Endodermal cell (in vitro differentiated cells): ENCODE results near the gene PTPRE. TPM values are rescaled to one million over a fixed set of nuclear protein-coding genes. Genes with fewer than 3 reads are reported as not detected.
A peak's percentile ranks its signal among the peaks of the same experiment; 100 is the strongest.

Source experiments
- DNase-seq: peaks from one replicate; pipeline ENCODE4 v3.0.0-alpha.2; 2017
- H3K27ac ChIP-seq: 2 replicates; pipeline ENCODE4 v1.5.1; 2013; ENCODE audit warnings: mild to moderate bottlenecking, low read depth, low read length, moderate library complexity
- H3K27me3 ChIP-seq: 2 replicates; pipeline ENCODE4 v1.6.1; 2013; ENCODE audit warnings: mild to moderate bottlenecking, low read length, moderate library complexity; ENCODE audit not compliant: insufficient read depth, control insufficient read depth, poor library complexity, severe bottlenecking
- H3K36me3 ChIP-seq: 2 replicates; pipeline ENCODE4 v1.7.0; 2013; ENCODE audit warnings: mild to moderate bottlenecking, low read length, moderate library complexity; ENCODE audit not compliant: control insufficient read depth, insufficient read depth
- H3K4me1 ChIP-seq: one replicate; pipeline ENCODE4 v1.7.0; 2013; ENCODE audit warnings: low read length; ENCODE audit not compliant: control insufficient read depth, insufficient read depth
- H3K4me3 ChIP-seq: 2 replicates; pipeline ENCODE4 v1.5.1; 2013; ENCODE audit warnings: mild to moderate bottlenecking, low read length, moderate library complexity
- H3K9ac ChIP-seq: 2 replicates; pipeline ENCODE4 v1.6.1; 2013; ENCODE audit warnings: mild to moderate bottlenecking, low read length, moderate library complexity; ENCODE audit not compliant: poor library complexity, severe bottlenecking; ENCODE audit errors: extremely low read depth
- H3K9me3 ChIP-seq: 2 replicates; pipeline ENCODE4 v1.6.1; 2013; ENCODE audit warnings: mild to moderate bottlenecking, low read length, moderate library complexity; ENCODE audit not compliant: control insufficient read depth
- H3K27ac Mint-ChIP-seq: 2 replicates; pipeline ENCODE4 v1.8.0; 2020; ENCODE audit warnings: mixed read lengths
- H3K27me3 Mint-ChIP-seq: 2 replicates; pipeline ENCODE4 v1.8.0; 2021; ENCODE audit warnings: mild to moderate bottlenecking, mixed read lengths; ENCODE audit not compliant: insufficient read depth
- H3K36me3 Mint-ChIP-seq: 2 replicates; pipeline ENCODE4 v1.8.0; 2020; ENCODE audit warnings: low read depth, mixed read lengths
- H3K4me1 Mint-ChIP-seq: 2 replicates; pipeline ENCODE4 v1.8.0; 2020; ENCODE audit warnings: mixed read lengths
- H3K4me3 Mint-ChIP-seq: 2 replicates; pipeline ENCODE4 v1.8.0; 2020; ENCODE audit warnings: mild to moderate bottlenecking, moderate library complexity, mixed read lengths
- H3K9me3 Mint-ChIP-seq: 2 replicates; pipeline ENCODE4 v1.8.0; 2020; ENCODE audit warnings: mild to moderate bottlenecking, mixed read lengths
- WGBS, 2 experiments: methylation state at CpG; one replicate each; pipeline versions ENCODE4 v1.1.5 to v1.1.7; 2013; ENCODE audit warnings: missing lambda C conversion rate in 2 of 2, mixed read lengths in 1 of 2; ENCODE audit not compliant: insufficient coverage in 1 of 2, insufficient read length in 1 of 2; 5-methylcytosine and 5-hydroxymethylcytosine counted together
- total RNA-seq, 2 donors: library from RNA; stranded (reverse); fragmentation: NEBNext Ultra II Directional in 1 of 2; extraction: Animal tissue kit (Norgen Biotek cat#: 25700) in 1 of 2; gene quantifications; 2 replicates in 1 of 2; 3 replicates in 1 of 2; pipeline ENCODE4 v1.2.1, GENCODE V29; 2021
- TF ChIP-seq, protein P1 (sequence below): fragments of 200-600 bp; sonication (generic); conservative IDR thresholded peaks from 2 replicates; pipeline ENCODE4 v1.5.0; 2021; ENCODE audit warnings: antibody characterized with exemption, mild to moderate bottlenecking

PTPRE gene
- total RNA-seq, 2 donors from 2014 or later, result 0.75 to 3.0 TPM

DNA sequence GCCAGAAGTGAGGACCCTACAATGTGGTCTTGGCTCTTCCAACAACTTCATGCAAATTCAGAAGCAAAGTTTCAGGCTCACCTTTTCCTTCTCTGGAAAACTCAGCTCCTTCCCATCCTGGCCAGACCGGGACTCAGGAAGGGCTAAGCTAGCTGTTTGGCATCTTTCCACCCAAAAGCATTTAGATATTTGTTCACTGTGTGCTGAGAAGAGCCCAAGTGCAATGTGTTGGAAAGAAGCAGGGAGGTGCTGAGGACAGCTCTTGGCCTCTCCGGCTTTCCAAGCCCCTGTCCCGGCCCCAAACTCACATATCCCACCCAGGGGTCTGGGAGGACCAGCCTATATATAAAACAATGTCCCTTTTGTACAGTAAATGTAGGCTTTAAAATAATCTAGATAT lies 174.8 kb downstream of the PTPRE start:
- WGBS, 2 experiments, result 84% methylated on average over 3 of the region's 3 CpGs; no CpG with 5 or more reads in 1 of the 2 experiments
- no peaks in the 10 kb centered on the region for H3K36me3 Mint-ChIP-seq
- TF ChIP-seq, protein P1, sequence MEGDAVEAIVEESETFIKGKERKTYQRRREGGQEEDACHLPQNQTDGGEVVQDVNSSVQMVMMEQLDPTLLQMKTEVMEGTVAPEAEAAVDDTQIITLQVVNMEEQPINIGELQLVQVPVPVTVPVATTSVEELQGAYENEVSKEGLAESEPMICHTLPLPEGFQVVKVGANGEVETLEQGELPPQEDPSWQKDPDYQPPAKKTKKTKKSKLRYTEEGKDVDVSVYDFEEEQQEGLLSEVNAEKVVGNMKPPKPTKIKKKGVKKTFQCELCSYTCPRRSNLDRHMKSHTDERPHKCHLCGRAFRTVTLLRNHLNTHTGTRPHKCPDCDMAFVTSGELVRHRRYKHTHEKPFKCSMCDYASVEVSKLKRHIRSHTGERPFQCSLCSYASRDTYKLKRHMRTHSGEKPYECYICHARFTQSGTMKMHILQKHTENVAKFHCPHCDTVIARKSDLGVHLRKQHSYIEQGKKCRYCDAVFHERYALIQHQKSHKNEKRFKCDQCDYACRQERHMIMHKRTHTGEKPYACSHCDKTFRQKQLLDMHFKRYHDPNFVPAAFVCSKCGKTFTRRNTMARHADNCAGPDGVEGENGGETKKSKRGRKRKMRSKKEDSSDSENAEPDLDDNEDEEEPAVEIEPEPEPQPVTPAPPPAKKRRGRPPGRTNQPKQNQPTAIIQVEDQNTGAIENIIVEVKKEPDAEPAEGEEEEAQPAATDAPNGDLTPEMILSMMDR, result no peak
- no peaks in the 10 kb centered on the region for H3K9me3 Mint-ChIP-seq
- peaks cover 3% of the 10 kb centered on the region for H3K27me3 Mint-ChIP-seq
- H3K4me3 ChIP-seq, result no peak overlapping the region
- DNase-seq, result peak; percentile 34
- H3K27me3 ChIP-seq, result no peaks in the 10 kb centered on the region
- no peaks in the 10 kb centered on the region for H3K4me1 ChIP-seq
- no peak overlapping the region for H3K27ac Mint-ChIP-seq
- no peak overlapping the region for H3K9ac ChIP-seq
- H3K4me3 Mint-ChIP-seq, result no peak overlapping the region
- H3K4me1 Mint-ChIP-seq, result peaks cover 21% of the 10 kb centered on the region
- H3K27ac ChIP-seq, result no peak overlapping the region
- H3K36me3 ChIP-seq, result no peaks in the 10 kb centered on the region
- no peaks in the 10 kb centered on the region for H3K9me3 ChIP-seq

DNA sequence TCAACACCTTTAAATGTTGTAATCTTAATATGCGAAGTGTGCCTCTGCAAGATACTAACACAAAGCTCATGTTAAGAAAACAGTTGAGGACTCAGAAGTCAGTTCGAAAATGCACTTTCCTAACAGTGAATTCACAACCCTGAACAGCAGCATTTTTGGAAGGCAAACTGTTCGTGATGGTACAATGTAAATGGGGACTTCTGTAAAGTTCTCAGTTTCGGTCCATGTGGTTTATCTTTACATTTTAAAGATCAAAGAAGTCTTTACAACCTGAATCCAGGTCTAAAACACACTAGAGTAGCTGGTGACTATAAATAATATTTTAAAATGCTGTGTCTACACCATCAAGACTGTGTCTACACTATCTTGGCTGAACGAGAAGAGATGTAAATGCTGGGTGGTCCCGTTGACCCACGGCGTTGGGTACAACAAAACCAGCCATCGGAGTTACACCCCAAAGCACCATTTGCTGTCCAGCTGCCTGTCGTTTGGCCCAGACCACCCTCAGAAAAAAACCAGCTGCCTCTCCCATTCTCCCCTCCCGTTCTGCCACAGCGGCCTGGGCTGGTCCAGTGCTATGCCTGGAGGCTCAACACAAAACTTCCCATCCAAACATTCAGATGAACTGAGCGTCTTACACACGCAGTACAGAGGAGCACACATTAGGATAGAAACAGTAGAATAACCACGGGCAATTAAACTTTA lies 176.4 kb downstream of the PTPRE start:
- H3K36me3 ChIP-seq, result no peaks in the 10 kb centered on the region
- peak; percentile 36 for DNase-seq
- 86 to 92% methylated on average over 11 to 15 of the region's 15 CpGs for WGBS, 2 experiments
- TF ChIP-seq, protein P1, result no peak
- Mint-ChIP-seq H3K9me3 (no peaks in the 10 kb centered on the region), H3K4me1 (peaks cover 21% of the 10 kb centered on the region), H3K27me3 (peaks cover 3% of the 10 kb centered on the region), H3K36me3 (no peaks in the 10 kb centered on the region), H3K27ac (no peak overlapping the region), H3K4me3 (no peak overlapping the region)
- H3K4me1 ChIP-seq, result no peaks in the 10 kb centered on the region
- no peak overlapping the region for H3K4me3 ChIP-seq
- H3K9me3 ChIP-seq, result no peaks in the 10 kb centered on the region
- H3K27me3 ChIP-seq, result no peaks in the 10 kb centered on the region
- no peak overlapping the region for H3K9ac ChIP-seq
- H3K27ac ChIP-seq, result no peak overlapping the region

DNA sequence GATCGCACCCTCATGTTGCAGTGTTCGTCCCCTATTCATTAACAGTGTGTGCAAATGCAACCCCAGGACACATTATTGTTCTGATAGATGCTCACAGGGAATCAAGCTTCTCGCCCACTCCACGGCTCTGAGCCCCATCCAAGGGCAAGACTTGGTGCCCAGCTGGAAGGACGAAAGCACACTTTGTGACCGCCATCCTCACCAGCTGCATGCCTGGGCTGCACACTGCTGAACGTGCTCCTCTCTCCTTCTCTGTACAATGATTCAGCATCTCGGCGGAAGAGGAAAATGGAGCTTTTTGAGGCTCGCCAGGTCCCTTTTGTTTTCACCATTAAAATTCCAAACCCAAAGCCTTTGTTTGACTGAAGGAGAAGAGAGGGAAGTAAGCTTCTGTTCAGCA lies 177.5 kb downstream of the PTPRE start:
- 88 to 95% methylated on average over 7 to 10 of the region's 10 CpGs for WGBS, 2 experiments
- H3K36me3 ChIP-seq, result no peaks in the 10 kb centered on the region
- no peak overlapping the region for H3K9ac ChIP-seq
- H3K4me3 Mint-ChIP-seq, result no peak overlapping the region
- no peak overlapping the region for H3K27ac Mint-ChIP-seq
- DNase-seq, result peak; percentile 34
- H3K9me3 Mint-ChIP-seq, result no peaks in the 10 kb centered on the region
- H3K27me3 Mint-ChIP-seq, result peaks cover 3% of the 10 kb centered on the region
- H3K27me3 ChIP-seq, result no peaks in the 10 kb centered on the region
- H3K4me1 ChIP-seq, result no peaks in the 10 kb centered on the region
- no peak overlapping the region for H3K27ac ChIP-seq
- no peaks in the 10 kb centered on the region for H3K36me3 Mint-ChIP-seq
- peaks cover 21% of the 10 kb centered on the region for H3K4me1 Mint-ChIP-seq
- H3K4me3 ChIP-seq, result no peak overlapping the region
- TF ChIP-seq, protein P1, result no peak
- H3K9me3 ChIP-seq, result no peaks in the 10 kb centered on the region
